HCT116 (cell line): ENCODE results near the gene RBMXL2. TPM values are rescaled to one million over a fixed set of nuclear protein-coding genes. Genes with fewer than 3 reads are reported as not detected.

Source experiments
- ATAC-seq: fragments of 200-7000 bp; cut with Tn5 transposase; 2 replicates; pipeline ENCODE4 v1.9.1; 2020; ENCODE audit warnings: mild to moderate bottlenecking, moderate library complexity
- BruUV-seq: library from RNA; stranded (reverse); fragments of 400-500 nt; replicated peaks from 2 replicates; lab custom pipeline; 2021; lab: Mats Ljungman, UMichigan
- CTCF ChIA-PET: fragments of 300-600 bp; sonication (Branson Sonifier 250); formaldehyde crosslinking; loops from one replicate; lab custom pipeline; 2021; ENCODE audit warnings: antibody characterized with exemption; lab: Charles Lee
- POLR2A ChIA-PET: fragments of 300-600, 350-600 bp; sonication (Branson Sonifier 250); formaldehyde crosslinking; loops from one replicate; lab custom pipeline; 2021; ENCODE audit warnings: antibody characterized with exemption; lab: Charles Lee
- RAD21 ChIA-PET, 2 experiments: fragments of 300-600 bp; sonication (Branson Sonifier 250); formaldehyde crosslinking; loops; one replicate each; lab custom pipeline; 2023; ENCODE audit warnings: low total read pairs in 2 of 2; ENCODE audit not compliant: uncharacterized antibody in 2 of 2, unreplicated experiment in 2 of 2, low non-redundant PET in 1 of 2; lab: Charles Lee
- DNase-seq: peaks from one replicate; pipeline ENCODE4 v3.0.0-alpha.2; 2010; ENCODE audit warnings: low read depth, low spot score
- H2AFZ ChIP-seq: fragments of 200-600 bp; shearing (Covaris generic), sonication (generic); 2 replicates; pipeline ENCODE4 v1.6.1; 2017; ENCODE audit warnings: low read depth, mixed run types, mixed read lengths, antibody characterized with exemption, low read length; ENCODE audit not compliant: poor library complexity, severe bottlenecking
- H3K27ac ChIP-seq: 2 replicates; pipeline ENCODE4 v1.5.1; 2012; ENCODE audit warnings: low read depth, low read length
- H3K27me3 ChIP-seq: fragments of 200-600 bp; sonication (generic); 2 replicates; pipeline ENCODE4 v1.6.1; 2016; ENCODE audit warnings: mixed run types, low read length, mixed read lengths; ENCODE audit not compliant: insufficient read depth
- H3K36me3 ChIP-seq, 2 experiments: fragments of 200-500 bp in 1 of 2; fragments of 200-600 bp in 1 of 2; sonication (Bioruptor generic) in 1 of 2; sonication (generic) in 1 of 2; 2 replicates each; pipeline versions ENCODE4 v1.5.1 to v1.6.1; 2014 to 2016; ENCODE audit warnings: low read length in 2 of 2, inconsistent platforms in 1 of 2, mixed read lengths in 1 of 2, mixed run types in 1 of 2; ENCODE audit not compliant: insufficient read depth in 2 of 2, control insufficient read depth in 1 of 2
- H3K4me1 ChIP-seq, 2 experiments: fragments of 200-600 bp in 1 of 2; sonication (generic) in 1 of 2; 2 replicates each; pipeline versions ENCODE4 v1.5.1 to v1.6.1; 2012 to 2017; ENCODE audit warnings: low read length in 2 of 2, inconsistent platforms in 1 of 2, mild to moderate bottlenecking in 1 of 2, mixed read lengths in 1 of 2, mixed run types in 1 of 2, moderate library complexity in 1 of 2; ENCODE audit not compliant: insufficient read depth in 2 of 2, control insufficient read depth in 1 of 2
- H3K4me2 ChIP-seq: fragments of 200-600 bp; sonication (generic); 2 replicates; pipeline ENCODE4 v1.6.1; 2017; ENCODE audit warnings: mixed run types, low read length, mixed read lengths
- H3K4me3 ChIP-seq, 2 experiments: fragments of 200-600 bp in 1 of 2; sonication (generic) in 1 of 2; replicated peaks in 1 of 2; 2 replicates each; pipeline ENCODE4 v1.5.1; 2011 to 2016; ENCODE audit warnings: low read length in 2 of 2, control low read depth in 1 of 2, low read depth in 1 of 2, mild to moderate bottlenecking in 1 of 2, mixed read lengths in 1 of 2, mixed run types in 1 of 2
- H3K79me2 ChIP-seq: fragments of 200-600 bp; sonication (generic); 2 replicates; pipeline ENCODE4 v1.6.1; 2017; ENCODE audit warnings: mild to moderate bottlenecking, mixed run types, low read length, moderate library complexity, mixed read lengths; ENCODE audit not compliant: insufficient read depth
- H3K9ac ChIP-seq: fragments of 200-600 bp; sonication (generic); 2 replicates; pipeline ENCODE4 v1.6.1; 2016; ENCODE audit warnings: low read length, mixed read lengths
- H3K9me2 ChIP-seq: fragments of 200-600 bp; sonication (generic), shearing (Covaris generic); 2 replicates; pipeline ENCODE4 v1.6.1; 2017; ENCODE audit warnings: mixed run types, mild to moderate bottlenecking, moderate library complexity; ENCODE audit not compliant: insufficient read depth
- H3K9me3 ChIP-seq, 2 experiments: fragments of 200-500 bp in 1 of 2; fragments of 200-600 bp in 1 of 2; sonication (Bioruptor generic) in 1 of 2; sonication (generic) in 1 of 2; 2 replicates each; pipeline ENCODE4 v1.6.1; 2014 to 2017; ENCODE audit warnings: low read length in 2 of 2, mixed read lengths in 2 of 2, inconsistent platforms in 1 of 2, low read depth in 1 of 2, mild to moderate bottlenecking in 1 of 2, mixed run types in 1 of 2, moderate library complexity in 1 of 2; ENCODE audit not compliant: control insufficient read depth in 1 of 2, insufficient read depth in 1 of 2
- H4K20me1 ChIP-seq: fragments of 200-600 bp; sonication (generic), shearing (Covaris generic); 2 replicates; pipeline ENCODE4 v1.6.1; 2017; ENCODE audit warnings: mixed run types, mild to moderate bottlenecking, moderate library complexity; ENCODE audit not compliant: insufficient read depth
- CEBPB ChIP-seq: IDR thresholded peaks from 2 replicates; pipeline ENCODE4 v1.6.1; 2012; ENCODE audit warnings: low read depth
- EGR1 ChIP-seq: IDR thresholded peaks from 2 replicates; pipeline ENCODE4 v1.6.1; 2012; ENCODE audit warnings: low read depth
- ELF1 ChIP-seq: IDR thresholded peaks from 2 replicates; pipeline ENCODE4 v1.6.1; 2012; ENCODE audit warnings: low read depth, borderline replicate concordance
- EZH2 ChIP-seq: fragments of 200-600 bp; sonication (generic); IDR thresholded peaks from 2 replicates; pipeline ENCODE4 v1.6.1; 2017; ENCODE audit warnings: antibody characterized with exemption, mixed run types
- EZH2phosphoT487 ChIP-seq: fragments of 200-600 bp; IDR thresholded peaks from 2 replicates; pipeline ENCODE4 v1.6.1; 2018; ENCODE audit warnings: antibody characterized with exemption, borderline replicate concordance
- FOSL1 ChIP-seq: IDR thresholded peaks from 2 replicates; pipeline ENCODE4 v1.6.1; 2012; ENCODE audit warnings: low read depth
- POLR2AphosphoS5 ChIP-seq: IDR thresholded peaks from 2 replicates; pipeline ENCODE4 v1.6.1; 2011; ENCODE audit warnings: mild to moderate bottlenecking, low read depth, low read length, moderate library complexity
- YY1 ChIP-seq: IDR thresholded peaks from 2 replicates; pipeline ENCODE4 v1.6.1; 2011; ENCODE audit warnings: low read length, low read depth, moderate library complexity, mild to moderate bottlenecking; ENCODE audit not compliant: insufficient replicate concordance; ENCODE audit errors: extremely low read depth
- intact Hi-C: fragments of 100-400 bp; cut with micrococcal nuclease; formaldehyde crosslinking; loops from 2 replicates; pipeline ENCODE4 v1.10.0; 2022
- total RNA-seq: library from RNA; stranded (reverse); gene quantifications from one replicate; pipeline ENCODE4 v1.2.1, GENCODE V29; 2021; ENCODE audit not compliant: unreplicated experiment
- TF ChIP-seq, protein P1 (sequence below): IDR thresholded peaks from 2 replicates; pipeline ENCODE4 v1.6.1; 2012
- TF ChIP-seq, protein P2 (sequence below), 3 experiments: fragments of 200-600 bp in 1 of 3; sonication (generic) in 1 of 3; IDR thresholded peaks in 2 of 3; conservative IDR thresholded peaks in 1 of 3; 2 replicates each; pipeline ENCODE4 v1.5.1; 2012 to 2017; ENCODE audit warnings: low read depth in 2 of 3, low read length in 2 of 3, antibody characterized with exemption in 1 of 3, borderline replicate concordance in 1 of 3, control low read depth in 1 of 3, mild to moderate bottlenecking in 1 of 3, mixed read lengths in 1 of 3, mixed run types in 1 of 3, moderate library complexity in 1 of 3; ENCODE audit not compliant: insufficient read depth in 1 of 3
- TF ChIP-seq, protein P3 (sequence below): IDR thresholded peaks from 2 replicates; pipeline ENCODE4 v1.6.1; 2012; ENCODE audit warnings: low read depth

Gene RBMXL2
- total RNA-seq, 1 experiment from 2014 or later: 0.12 TPM

DNA sequence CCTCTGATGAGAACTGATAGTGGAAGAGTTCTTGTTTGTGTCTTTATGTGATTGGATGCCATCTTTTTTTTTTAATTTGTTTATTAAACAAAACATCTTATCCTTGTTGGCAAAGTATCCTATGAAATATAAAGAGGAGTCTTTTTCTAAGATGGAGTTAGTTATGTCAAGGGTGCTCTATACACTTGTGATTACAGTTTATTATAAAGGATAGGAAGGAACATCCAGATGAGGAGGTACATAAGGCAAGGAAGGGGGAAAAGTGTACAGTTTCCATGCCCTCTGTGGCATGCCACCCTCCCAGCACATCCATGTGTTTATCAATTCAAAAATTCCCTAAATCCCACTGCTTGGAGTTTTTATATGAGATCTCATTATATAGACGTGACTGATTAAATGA lies 7.4 kb upstream of the RBMXL2 start (continued):
- TF ChIP-seq CEBPB: no peak

DNA sequence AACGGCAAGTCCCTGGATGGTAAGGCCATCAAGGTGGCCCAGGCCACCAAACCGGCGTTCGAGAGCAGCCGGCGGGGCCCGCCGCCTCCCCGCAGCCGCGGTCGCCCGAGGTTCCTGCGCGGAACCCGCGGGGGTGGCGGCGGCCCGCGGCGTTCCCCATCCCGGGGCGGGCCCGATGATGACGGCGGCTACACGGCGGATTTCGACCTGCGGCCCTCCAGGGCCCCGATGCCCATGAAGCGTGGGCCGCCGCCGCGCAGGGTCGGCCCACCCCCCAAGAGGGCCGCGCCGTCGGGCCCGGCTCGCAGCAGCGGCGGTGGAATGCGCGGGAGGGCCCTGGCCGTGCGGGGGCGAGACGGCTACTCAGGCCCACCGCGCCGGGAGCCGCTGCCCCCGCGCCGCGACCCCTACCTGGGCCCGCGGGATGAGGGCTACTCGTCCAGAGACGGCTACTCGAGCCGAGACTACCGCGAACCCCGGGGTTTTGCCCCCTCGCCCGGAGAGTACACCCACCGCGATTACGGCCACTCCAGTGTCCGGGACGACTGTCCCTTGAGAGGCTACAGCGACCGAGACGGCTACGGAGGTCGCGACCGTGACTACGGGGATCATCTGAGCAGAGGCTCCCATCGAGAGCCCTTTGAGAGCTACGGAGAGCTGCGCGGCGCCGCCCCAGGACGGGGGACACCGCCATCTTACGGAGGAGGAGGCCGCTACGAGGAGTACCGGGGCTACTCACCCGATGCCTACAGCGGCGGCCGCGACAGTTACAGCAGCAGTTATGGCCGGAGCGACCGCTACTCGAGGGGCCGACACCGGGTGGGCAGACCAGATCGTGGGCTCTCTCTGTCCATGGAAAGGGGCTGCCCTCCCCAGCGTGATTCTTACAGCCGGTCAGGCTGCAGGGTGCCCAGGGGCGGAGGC lies 792 bp downstream of the RBMXL2 start:
- ChIA-PET CTCF (no interaction called here), POLR2A (no interaction called here)
- H3K27ac ChIP-seq: no peak overlapping the region
- H3K4me2 ChIP-seq: no peak overlapping the region
- no peaks in the 10 kb centered on the region for H3K79me2 ChIP-seq
- H2AFZ ChIP-seq: no peak overlapping the region
- BruUV-seq: no TSS peak
- H4K20me1 ChIP-seq: no peaks in the 10 kb centered on the region
- no peak overlapping the region for H3K4me3 ChIP-seq
- H3K9me2 ChIP-seq: no peaks in the 10 kb centered on the region
- DNase-seq: no peak
- no peaks in the 10 kb centered on the region for H3K9me3 ChIP-seq
- intact Hi-C loops: loop anchor here (10.0 kb wide), 1 partner anchor 1005 kb away; no protein-coding TSS in a partner anchor
- H3K9ac ChIP-seq: no peak overlapping the region
- peaks cover 54% of the 10 kb centered on the region for H3K27me3 ChIP-seq
- H3K36me3 ChIP-seq: no peaks in the 10 kb centered on the region
- ATAC-seq: no peak
- TF ChIP-seq FOSL1 (no peak), EZH2phosphoT487 (no peak), POLR2AphosphoS5 (no peak), YY1 (no peak), EZH2 (no peak), ELF1 (no peak), EGR1 (no peak), CEBPB (no peak)
- TF ChIP-seq, protein P1, sequence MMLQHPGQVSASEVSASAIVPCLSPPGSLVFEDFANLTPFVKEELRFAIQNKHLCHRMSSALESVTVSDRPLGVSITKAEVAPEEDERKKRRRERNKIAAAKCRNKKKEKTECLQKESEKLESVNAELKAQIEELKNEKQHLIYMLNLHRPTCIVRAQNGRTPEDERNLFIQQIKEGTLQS: no peak
- TF ChIP-seq, protein P2, sequence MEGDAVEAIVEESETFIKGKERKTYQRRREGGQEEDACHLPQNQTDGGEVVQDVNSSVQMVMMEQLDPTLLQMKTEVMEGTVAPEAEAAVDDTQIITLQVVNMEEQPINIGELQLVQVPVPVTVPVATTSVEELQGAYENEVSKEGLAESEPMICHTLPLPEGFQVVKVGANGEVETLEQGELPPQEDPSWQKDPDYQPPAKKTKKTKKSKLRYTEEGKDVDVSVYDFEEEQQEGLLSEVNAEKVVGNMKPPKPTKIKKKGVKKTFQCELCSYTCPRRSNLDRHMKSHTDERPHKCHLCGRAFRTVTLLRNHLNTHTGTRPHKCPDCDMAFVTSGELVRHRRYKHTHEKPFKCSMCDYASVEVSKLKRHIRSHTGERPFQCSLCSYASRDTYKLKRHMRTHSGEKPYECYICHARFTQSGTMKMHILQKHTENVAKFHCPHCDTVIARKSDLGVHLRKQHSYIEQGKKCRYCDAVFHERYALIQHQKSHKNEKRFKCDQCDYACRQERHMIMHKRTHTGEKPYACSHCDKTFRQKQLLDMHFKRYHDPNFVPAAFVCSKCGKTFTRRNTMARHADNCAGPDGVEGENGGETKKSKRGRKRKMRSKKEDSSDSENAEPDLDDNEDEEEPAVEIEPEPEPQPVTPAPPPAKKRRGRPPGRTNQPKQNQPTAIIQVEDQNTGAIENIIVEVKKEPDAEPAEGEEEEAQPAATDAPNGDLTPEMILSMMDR (IDR thresholded peaks at IDR 0.05 in 2 of 3, conservative IDR thresholded peaks at IDR 0.05 in 1 of 3; ENCODE audit: borderline replicate concordance in 1 of 3, insufficient read depth in 1 of 3, low read depth in 2 of 3, low read length in 2 of 3): no peak
- TF ChIP-seq, protein P3, sequence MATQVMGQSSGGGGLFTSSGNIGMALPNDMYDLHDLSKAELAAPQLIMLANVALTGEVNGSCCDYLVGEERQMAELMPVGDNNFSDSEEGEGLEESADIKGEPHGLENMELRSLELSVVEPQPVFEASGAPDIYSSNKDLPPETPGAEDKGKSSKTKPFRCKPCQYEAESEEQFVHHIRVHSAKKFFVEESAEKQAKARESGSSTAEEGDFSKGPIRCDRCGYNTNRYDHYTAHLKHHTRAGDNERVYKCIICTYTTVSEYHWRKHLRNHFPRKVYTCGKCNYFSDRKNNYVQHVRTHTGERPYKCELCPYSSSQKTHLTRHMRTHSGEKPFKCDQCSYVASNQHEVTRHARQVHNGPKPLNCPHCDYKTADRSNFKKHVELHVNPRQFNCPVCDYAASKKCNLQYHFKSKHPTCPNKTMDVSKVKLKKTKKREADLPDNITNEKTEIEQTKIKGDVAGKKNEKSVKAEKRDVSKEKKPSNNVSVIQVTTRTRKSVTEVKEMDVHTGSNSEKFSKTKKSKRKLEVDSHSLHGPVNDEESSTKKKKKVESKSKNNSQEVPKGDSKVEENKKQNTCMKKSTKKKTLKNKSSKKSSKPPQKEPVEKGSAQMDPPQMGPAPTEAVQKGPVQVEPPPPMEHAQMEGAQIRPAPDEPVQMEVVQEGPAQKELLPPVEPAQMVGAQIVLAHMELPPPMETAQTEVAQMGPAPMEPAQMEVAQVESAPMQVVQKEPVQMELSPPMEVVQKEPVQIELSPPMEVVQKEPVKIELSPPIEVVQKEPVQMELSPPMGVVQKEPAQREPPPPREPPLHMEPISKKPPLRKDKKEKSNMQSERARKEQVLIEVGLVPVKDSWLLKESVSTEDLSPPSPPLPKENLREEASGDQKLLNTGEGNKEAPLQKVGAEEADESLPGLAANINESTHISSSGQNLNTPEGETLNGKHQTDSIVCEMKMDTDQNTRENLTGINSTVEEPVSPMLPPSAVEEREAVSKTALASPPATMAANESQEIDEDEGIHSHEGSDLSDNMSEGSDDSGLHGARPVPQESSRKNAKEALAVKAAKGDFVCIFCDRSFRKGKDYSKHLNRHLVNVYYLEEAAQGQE: no peak
- TF ChIP-seq, all 23 proteins: peak for 0
- no peaks in the 10 kb centered on the region for H3K4me1 ChIP-seq
- RAD21 ChIA-PET: no interaction called here
